Bronchial epithelial cell (primary cell): Measurements from ENCODE around the gene SCFD2. TPM values are rescaled to one million over a fixed set of nuclear protein-coding genes. Genes with fewer than 3 reads are reported as not detected.

ENCODE experiments used
- DNase-seq: peaks from one replicate; pipeline ENCODE4 v3.0.0-alpha.2; 2010; ENCODE audit warnings: low read depth
- FAIRE-seq: peaks from 2 replicates; lab custom pipeline; 2011; peaks lifted over from hg19 to GRCh38; lab: Jason Lieb, UNC
- H3K27me3 ChIP-seq: 2 replicates; pipeline ENCODE4 v1.5.1; 2011; ENCODE audit warnings: low read length; ENCODE audit not compliant: control insufficient read depth, insufficient read depth
- H3K36me3 ChIP-seq: 2 replicates; pipeline ENCODE4 v1.5.1; 2011; ENCODE audit warnings: low read length; ENCODE audit not compliant: control insufficient read depth, insufficient read depth
- H3K4me3 ChIP-seq: 2 replicates; pipeline ENCODE4 v1.5.1; 2011; ENCODE audit warnings: mild to moderate bottlenecking, low read depth, low read length, control low read depth
- total RNA-seq: library from RNA; depleted of rRNA; stranded (reverse); fragments of >200 nt; gene quantifications from 2 replicates; pipeline ENCODE4 v1.2.1, GENCODE V29; 2014
- TF ChIP-seq, protein P1 (sequence below): IDR thresholded peaks from 2 replicates; pipeline ENCODE4 v1.5.1; 2011; ENCODE audit warnings: mild to moderate bottlenecking, moderate library complexity, low read length, control low read depth, inconsistent platforms; ENCODE audit not compliant: insufficient read depth, severe bottlenecking

SCFD2 gene
- total RNA-seq, 1 donor from 2014 or later: 21.9 TPM

- TF ChIP-seq, protein P1, sequence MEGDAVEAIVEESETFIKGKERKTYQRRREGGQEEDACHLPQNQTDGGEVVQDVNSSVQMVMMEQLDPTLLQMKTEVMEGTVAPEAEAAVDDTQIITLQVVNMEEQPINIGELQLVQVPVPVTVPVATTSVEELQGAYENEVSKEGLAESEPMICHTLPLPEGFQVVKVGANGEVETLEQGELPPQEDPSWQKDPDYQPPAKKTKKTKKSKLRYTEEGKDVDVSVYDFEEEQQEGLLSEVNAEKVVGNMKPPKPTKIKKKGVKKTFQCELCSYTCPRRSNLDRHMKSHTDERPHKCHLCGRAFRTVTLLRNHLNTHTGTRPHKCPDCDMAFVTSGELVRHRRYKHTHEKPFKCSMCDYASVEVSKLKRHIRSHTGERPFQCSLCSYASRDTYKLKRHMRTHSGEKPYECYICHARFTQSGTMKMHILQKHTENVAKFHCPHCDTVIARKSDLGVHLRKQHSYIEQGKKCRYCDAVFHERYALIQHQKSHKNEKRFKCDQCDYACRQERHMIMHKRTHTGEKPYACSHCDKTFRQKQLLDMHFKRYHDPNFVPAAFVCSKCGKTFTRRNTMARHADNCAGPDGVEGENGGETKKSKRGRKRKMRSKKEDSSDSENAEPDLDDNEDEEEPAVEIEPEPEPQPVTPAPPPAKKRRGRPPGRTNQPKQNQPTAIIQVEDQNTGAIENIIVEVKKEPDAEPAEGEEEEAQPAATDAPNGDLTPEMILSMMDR: no peak
- no peak for FAIRE-seq
- DNase-seq: no peak
- no peaks in the 10 kb centered on the region for H3K27me3 ChIP-seq
- H3K4me3 ChIP-seq: no peak overlapping the region
- no peaks in the 10 kb centered on the region for H3K36me3 ChIP-seq
Measured at GRCh38 chr4:53169695-53170617, 195.9 kb downstream of the SCFD2 start.

GRCh38 chr4:53168228-53168627 is 197.6 kb downstream of the SCFD2 start:
- Histone ChIP-seq H3K4me3 (no peak overlapping the region), H3K36me3 (no peaks in the 10 kb centered on the region), H3K27me3 (no peaks in the 10 kb centered on the region)
- DNase-seq (no peak), FAIRE-seq (no peak)
- TF ChIP-seq, protein P1: no peak

GRCh38 chr4:53162969-53163368 is 202.9 kb downstream of the SCFD2 start:
- TF ChIP-seq, protein P1: no peak
- no peak overlapping the region for H3K4me3 ChIP-seq
- FAIRE-seq: no peak

DNA sequence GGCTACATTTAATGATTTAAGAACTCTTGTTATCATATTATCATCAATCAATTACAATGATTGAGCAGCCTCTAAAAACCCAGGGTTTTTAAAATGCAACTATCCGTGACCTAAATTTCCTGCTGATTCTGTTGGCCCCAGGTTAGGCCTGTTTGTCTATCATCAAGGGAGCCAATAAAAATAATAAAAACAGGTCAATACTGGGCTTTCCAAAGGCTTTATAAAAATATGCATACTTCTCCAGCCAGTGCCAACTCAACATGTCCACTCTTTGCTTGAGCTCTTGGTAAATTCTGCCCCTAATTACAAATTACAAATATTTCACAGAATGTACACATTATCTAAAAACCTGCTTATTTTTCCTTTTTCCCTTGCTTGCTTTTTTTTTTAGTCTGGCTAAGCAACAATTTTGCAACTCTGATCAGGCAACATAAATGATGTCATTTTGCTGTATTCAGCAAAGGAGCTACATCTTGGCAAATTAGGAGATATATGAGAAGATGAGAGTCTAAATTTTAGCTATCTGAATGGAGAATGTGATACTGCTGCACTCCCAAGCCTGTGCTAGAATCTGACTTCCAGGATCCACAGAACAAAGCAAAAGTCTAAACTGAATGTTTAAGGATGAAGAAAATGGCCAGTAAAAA is 204.0 kb downstream of the SCFD2 start:
- TF ChIP-seq, protein P1: no peak
- FAIRE-seq (no peak), DNase-seq (no peak)
- H3K4me3 ChIP-seq: no peak overlapping the region
- no peaks in the 10 kb centered on the region for H3K27me3 ChIP-seq
- no peaks in the 10 kb centered on the region for H3K36me3 ChIP-seq

More at GRCh38 chr4:53162969-53163368, 202.9 kb downstream of the SCFD2 start:
- Histone ChIP-seq H3K27me3 (no peaks in the 10 kb centered on the region), H3K36me3 (no peaks in the 10 kb centered on the region)
- no peak for DNase-seq

- DNase-seq: no peak
Measured at GRCh38 chr4:53161051-53161786, 204.6 kb downstream of the SCFD2 start.

More at GRCh38 chr4:53161051-53161786, 204.6 kb downstream of the SCFD2 start:
- TF ChIP-seq, protein P1: no peak
- Histone ChIP-seq H3K36me3 (no peaks in the 10 kb centered on the region), H3K4me3 (no peak overlapping the region), H3K27me3 (no peaks in the 10 kb centered on the region)
- no peak for FAIRE-seq
